DND-41 (cell line): Measurements from ENCODE around the gene RSF1.

Source experiments
- ATAC-seq: fragments of 200-7000 bp; cut with Tn5 transposase; 3 replicates; pipeline ENCODE4 v1.9.1; 2021; ENCODE audit warnings: low read depth; ENCODE audit not compliant: insufficient read depth
- DNase-seq: peaks from one replicate; pipeline ENCODE4 v3.0.0-alpha.2; 2020
- H2AFZ ChIP-seq: 2 replicates; pipeline ENCODE4 v1.6.0; 2012; ENCODE audit warnings: low read depth, low read length
- H3K27ac ChIP-seq: 2 replicates; pipeline ENCODE4 v1.5.1; 2012; ENCODE audit warnings: low read length, inconsistent platforms
- H3K27me3 ChIP-seq: fragments of 200-600 bp; sonication (generic); 2 replicates; pipeline ENCODE4 v1.6.0; 2012; ENCODE audit warnings: low read length, mild to moderate bottlenecking, inconsistent platforms; ENCODE audit not compliant: insufficient read depth, poor library complexity
- H3K36me3 ChIP-seq: 2 replicates; pipeline ENCODE4 v1.5.1; 2012; ENCODE audit warnings: low read length, inconsistent platforms; ENCODE audit not compliant: insufficient read depth
- H3K4me1 ChIP-seq: 2 replicates; pipeline ENCODE4 v1.5.1; 2012; ENCODE audit warnings: mild to moderate bottlenecking, low read length; ENCODE audit not compliant: insufficient read depth
- H3K4me2 ChIP-seq: 2 replicates; pipeline ENCODE4 v1.6.0; 2012; ENCODE audit warnings: mild to moderate bottlenecking, moderate library complexity, low read length, inconsistent platforms; ENCODE audit not compliant: insufficient read depth
- H3K4me3 ChIP-seq, 2 experiments: fragments of 200-600 bp in 1 of 2; shearing (Covaris generic) in 1 of 2; 2 replicates each; pipeline ENCODE4 v1.5.1; 2012 to 2016; ENCODE audit warnings: inconsistent platforms in 2 of 2, low read length in 2 of 2, mild to moderate bottlenecking in 2 of 2, low read depth in 1 of 2, moderate library complexity in 1 of 2
- H3K79me2 ChIP-seq: 2 replicates; pipeline ENCODE4 v1.6.0; 2012; ENCODE audit warnings: low read length, inconsistent platforms; ENCODE audit not compliant: insufficient read depth
- H3K9ac ChIP-seq: 2 replicates; pipeline ENCODE4 v1.6.0; 2012; ENCODE audit warnings: low read depth, mild to moderate bottlenecking, inconsistent platforms, low read length, moderate library complexity
- H3K9me3 ChIP-seq: 2 replicates; pipeline ENCODE4 v1.5.1; 2012; ENCODE audit warnings: low read length, moderate library complexity, mild to moderate bottlenecking, inconsistent platforms; ENCODE audit not compliant: insufficient read depth, severe bottlenecking
- H4K20me1 ChIP-seq: 2 replicates; pipeline ENCODE4 v1.6.0; 2012; ENCODE audit warnings: low read length; ENCODE audit not compliant: insufficient read depth
- CTCF ChIP-seq: IDR thresholded peaks from 2 replicates; pipeline ENCODE4 v1.5.1; 2012; ENCODE audit warnings: borderline replicate concordance, low read length, moderate library complexity, mild to moderate bottlenecking; ENCODE audit not compliant: poor library complexity, severe bottlenecking; ENCODE audit errors: extremely low read depth
- EZH2 ChIP-seq: IDR thresholded peaks from 3 replicates; pipeline ENCODE4 v1.6.1; 2012; ENCODE audit warnings: borderline replicate concordance, low read depth, mild to moderate bottlenecking, moderate library complexity, low read length, inconsistent platforms; ENCODE audit not compliant: severe bottlenecking

RSF1 gene

GRCh38 chr11:77814848-77815247 lies 5.7 kb downstream of the RSF1 start:
- ATAC-seq: no peak
- Histone ChIP-seq H3K4me3 (no peak overlapping the region), H3K79me2 (peaks cover 100% of the 10 kb centered on the region), H3K9me3 (no peaks in the 10 kb centered on the region), H3K27ac (no peak overlapping the region), H3K36me3 (peaks cover 27% of the 10 kb centered on the region), H4K20me1 (peaks cover 73% of the 10 kb centered on the region), H2AFZ (no peak overlapping the region), H3K4me2 (no peak overlapping the region), H3K27me3 (no peaks in the 10 kb centered on the region), H3K4me1 (peaks cover 27% of the 10 kb centered on the region), H3K9ac (no peak overlapping the region)
- TF ChIP-seq CTCF (no peak), EZH2 (no peak)
- DNase-seq: no peak

GRCh38 chr11:77813256-77813655 lies 7.3 kb downstream of the RSF1 start:
- H4K20me1 ChIP-seq: peaks cover 62% of the 10 kb centered on the region
- H3K4me3 ChIP-seq: no peak overlapping the region
- DNase-seq (no peak), ATAC-seq (no peak)
- peaks cover 17% of the 10 kb centered on the region for H3K4me1 ChIP-seq
- peaks cover 27% of the 10 kb centered on the region; the same call in 1 of the 2 replicates for H3K36me3 ChIP-seq
- H3K9me3 ChIP-seq: no peaks in the 10 kb centered on the region
- H3K9ac ChIP-seq: no peak overlapping the region
- TF ChIP-seq CTCF (no peak), EZH2 (no peak)
- H3K79me2 ChIP-seq: peaks cover 97% of the 10 kb centered on the region
- H2AFZ ChIP-seq: no peak overlapping the region
- H3K27ac ChIP-seq: no peak overlapping the region
- no peak overlapping the region for H3K4me2 ChIP-seq
- H3K27me3 ChIP-seq: no peaks in the 10 kb centered on the region

GRCh38 chr11:77806993-77807392 lies 13.5 kb downstream of the RSF1 start:
- Histone ChIP-seq H4K20me1 (peaks cover 62% of the 10 kb centered on the region), H2AFZ (no peak overlapping the region), H3K9me3 (no peaks in the 10 kb centered on the region), H3K27ac (no peak overlapping the region), H3K27me3 (no peaks in the 10 kb centered on the region), H3K36me3 (peaks cover 23% of the 10 kb centered on the region), H3K9ac (no peak overlapping the region), H3K4me1 (no peaks in the 10 kb centered on the region), H3K4me2 (no peak overlapping the region), H3K79me2 (peaks cover 97% of the 10 kb centered on the region), H3K4me3 (no peak overlapping the region)
- DNase-seq: no peak
- ATAC-seq: no peak
- TF ChIP-seq EZH2: no peak
- no peak for TF ChIP-seq CTCF

- no peak for TF ChIP-seq CTCF
- TF ChIP-seq EZH2: no peak
- Histone ChIP-seq H3K9me3 (no peaks in the 10 kb centered on the region), H3K27me3 (no peaks in the 10 kb centered on the region), H3K4me3 (no peak overlapping the region), H3K79me2 (peaks cover 97% of the 10 kb centered on the region), H3K4me2 (no peak overlapping the region), H3K9ac (no peak overlapping the region), H3K27ac (no peak overlapping the region), H3K4me1 (no peaks in the 10 kb centered on the region), H3K36me3 (peaks cover 18% of the 10 kb centered on the region), H2AFZ (no peak overlapping the region), H4K20me1 (peaks cover 62% of the 10 kb centered on the region)
- ATAC-seq: no peak
- no peak for DNase-seq
Observed at GRCh38 chr11:77806415-77806814, 14.1 kb downstream of the RSF1 start.
